HepG2 (cell line): ENCODE data around the gene P4HA1. TPM values are rescaled to one million over a fixed set of nuclear protein-coding genes. Genes with fewer than 3 reads are reported as not detected.

Experiments used
- BCLAF1 ChIP-seq: fragments of 450-650 bp; IDR thresholded peaks from 2 replicates; pipeline ENCODE4 v1.6.1; 2017; ENCODE audit warnings: mild to moderate bottlenecking
- ETS1 ChIP-seq: sonication (generic); formaldehyde crosslinking; IDR thresholded peaks from 2 replicates; pipeline ENCODE4 v1.4.0; 2020; ENCODE audit warnings: missing genetic modification reagents
- ETV6 ChIP-seq: sonication (generic); formaldehyde crosslinking; conservative IDR thresholded peaks from 2 replicates; pipeline ENCODE4 v1.4.0; 2020; ENCODE audit warnings: missing genetic modification reagents
- GMEB2 ChIP-seq: IDR thresholded peaks from 2 replicates; pipeline ENCODE4 v1.6.1; 2016; ENCODE audit warnings: missing biosample characterization, missing genetic modification reagents, low read depth
- GPN1 ChIP-seq: sonication (generic); formaldehyde crosslinking; IDR thresholded peaks from 2 replicates; pipeline ENCODE4 v1.5.1; 2020; ENCODE audit warnings: missing genetic modification reagents, borderline replicate concordance
- HMGA1 ChIP-seq: sonication (generic); formaldehyde crosslinking; conservative IDR thresholded peaks from 2 replicates; pipeline ENCODE4 v1.4.0; 2020; ENCODE audit warnings: missing genetic modification reagents
- IRX3 ChIP-seq: sonication (generic); formaldehyde crosslinking; IDR thresholded peaks from 2 replicates; pipeline ENCODE4 v1.8.1; 2023; ENCODE audit warnings: mild to moderate bottlenecking, low read depth, missing genetic modification reagents, borderline replicate concordance
- NFE2L1 ChIP-seq: sonication (generic); formaldehyde crosslinking; IDR thresholded peaks from 2 replicates; pipeline ENCODE4 v1.4.0; 2020; ENCODE audit warnings: missing genetic modification reagents, mild to moderate bottlenecking, borderline replicate concordance
- PATZ1 ChIP-seq: sonication (generic); formaldehyde crosslinking; IDR thresholded peaks from 2 replicates; pipeline ENCODE4 v1.4.0; 2020; ENCODE audit warnings: missing genetic modification reagents
- PLSCR1 ChIP-seq: sonication (generic); formaldehyde crosslinking; IDR thresholded peaks from 2 replicates; pipeline ENCODE4 v1.5.0; 2020; ENCODE audit warnings: missing genetic modification reagents, mild to moderate bottlenecking, borderline replicate concordance
- RFX3 ChIP-seq: IDR thresholded peaks from 2 replicates; pipeline ENCODE4 v1.6.1; 2016; ENCODE audit warnings: missing biosample characterization, missing genetic modification reagents
- TAF15 ChIP-seq: fragments of 200-400 bp; formaldehyde crosslinking; IDR thresholded peaks from one replicate; pipeline ENCODE4 v1.6.1; 2018; ENCODE audit warnings: mild to moderate bottlenecking, low read depth, low read length; ENCODE audit not compliant: poor library complexity, severe bottlenecking
- YEATS4 ChIP-seq: sonication (generic); formaldehyde crosslinking; IDR thresholded peaks from 2 replicates; pipeline ENCODE4 v1.4.0; 2020; ENCODE audit warnings: missing genetic modification reagents, borderline replicate concordance
- ZFP41 ChIP-seq: sonication (generic); formaldehyde crosslinking; IDR thresholded peaks from 2 replicates; pipeline ENCODE4 v1.4.0; 2020; ENCODE audit warnings: mild to moderate bottlenecking, missing genetic modification reagents, borderline replicate concordance
- ZMYM2 ChIP-seq: sonication (generic); formaldehyde crosslinking; IDR thresholded peaks from 2 replicates; pipeline ENCODE4 v1.8.0; 2022; ENCODE audit warnings: mild to moderate bottlenecking, missing genetic modification reagents
- ZNF232 ChIP-seq: sonication (generic); formaldehyde crosslinking; IDR thresholded peaks from 2 replicates; pipeline ENCODE4 v1.4.0; 2020; ENCODE audit warnings: missing genetic modification reagents, borderline replicate concordance
- ZNF556 ChIP-seq: sonication (generic); formaldehyde crosslinking; IDR thresholded peaks from 2 replicates; pipeline ENCODE4 v1.4.0; 2020; ENCODE audit warnings: mild to moderate bottlenecking, missing genetic modification reagents, borderline replicate concordance
- ZNF703 ChIP-seq: sonication (generic); formaldehyde crosslinking; IDR thresholded peaks from 2 replicates; pipeline ENCODE4 v1.5.1; 2020; ENCODE audit warnings: missing genetic modification reagents, mild to moderate bottlenecking, moderate library complexity, borderline replicate concordance
- polyA plus RNA-seq, 8 experiments: library from polyadenylated mRNA; depleted of rRNA in 3 of 8; stranded (reverse) in 7 of 8; unstranded in 1 of 8; fragments of >200 nt; fragmentation: Illumina TruSeq in 4 of 8; extraction: Trizol in 4 of 8; gene quantifications; 2 replicates each; pipeline versions ENCODE4 v1.2.1 to v1.2.3, GENCODE V29; 2011 to 2016; ENCODE audit warnings: low read depth in 4 of 8, missing spikeins in 1 of 8, mixed read lengths in 1 of 8; ENCODE audit not compliant: insufficient read depth in 1 of 8
- total RNA-seq, 5 experiments: library from RNA; depleted of rRNA; stranded (reverse); fragments of >200 nt; fragmentation: Illumina TruSeq; extraction: Trizol; gene quantifications; 2 replicates each; pipeline ENCODE4 v1.2.3, GENCODE V29; 2016; ENCODE audit warnings: low read depth in 1 of 5

P4HA1 gene
- total and polyA plus RNA-seq, 2 of the 13 experiments (the other 11 are each of a cell fraction or from before 2014, with no cell fraction given) = 63.1 to 196 TPM

GRCh38 chr10:73096449-73097304 lies at the start of gene P4HA1 (continued):
- no peak; the same call in 1 of the 2 replicates for TF ChIP-seq IRX3 (CRISPR knock-in tag)
- no peak for TF ChIP-seq NFE2L1 (CRISPR knock-in tag)
- TF ChIP-seq GMEB2 (CRISPR knock-in tag) = no peak
- TF ChIP-seq TAF15 = no peak
- peak; percentile 53; the same call in 1 of the 2 replicates for TF ChIP-seq PLSCR1 (CRISPR knock-in tag)
- TF ChIP-seq ETV6 (CRISPR knock-in tag) = 0 out of 2 replicates have a peak, but pooled peaks have one; percentile 23
- TF ChIP-seq BCLAF1 = no peak
- peak; percentile 86 for TF ChIP-seq ZNF232 (CRISPR knock-in tag)
- TF ChIP-seq ZMYM2 (CRISPR knock-in tag) = peak; percentile 99
- TF ChIP-seq ZFP41 (CRISPR knock-in tag) = peak; percentile 84
- peak; percentile 89; the same call in 1 of the 2 replicates for TF ChIP-seq YEATS4 (CRISPR knock-in tag)
- TF ChIP-seq HMGA1 (CRISPR knock-in tag) = no peak
- TF ChIP-seq ZNF556 = peak; percentile 96; the same call in 1 of the 2 replicates
- TF ChIP-seq PATZ1 (CRISPR knock-in tag) = peak; percentile 89
- TF ChIP-seq GPN1 (CRISPR knock-in tag) = no peak; the same call in 1 of the 2 replicates
- no peak for TF ChIP-seq ZNF703 (CRISPR knock-in tag)
- peak; percentile 88 for TF ChIP-seq RFX3 (CRISPR knock-in tag)
- peak; percentile 76; the same call in 1 of the 2 replicates for TF ChIP-seq ETS1 (CRISPR knock-in tag)
